ENCODE data around the gene SEMA7A.

DNA sequence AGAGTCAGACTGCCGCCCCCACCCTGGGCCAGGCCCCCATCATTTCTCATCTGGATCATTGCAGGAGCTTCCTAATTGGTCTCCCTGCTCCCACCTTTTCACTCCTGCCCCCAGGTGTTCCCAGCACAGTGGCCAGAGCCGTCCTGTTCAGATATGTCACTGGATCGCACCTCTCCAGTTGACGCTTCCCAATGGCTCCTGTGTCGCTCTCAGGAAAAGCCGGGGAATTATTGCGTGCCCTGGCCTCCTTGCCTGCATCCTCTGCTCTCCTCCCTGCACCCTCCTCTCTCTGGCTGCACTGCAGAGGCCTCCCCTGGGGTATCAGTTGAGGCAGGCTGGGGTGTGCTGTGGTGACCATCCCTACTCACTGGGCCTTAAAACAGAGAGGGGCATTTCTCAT, 40.9 kb downstream of the SEMA7A start:
- TF ChIP-seq, protein P1, sequence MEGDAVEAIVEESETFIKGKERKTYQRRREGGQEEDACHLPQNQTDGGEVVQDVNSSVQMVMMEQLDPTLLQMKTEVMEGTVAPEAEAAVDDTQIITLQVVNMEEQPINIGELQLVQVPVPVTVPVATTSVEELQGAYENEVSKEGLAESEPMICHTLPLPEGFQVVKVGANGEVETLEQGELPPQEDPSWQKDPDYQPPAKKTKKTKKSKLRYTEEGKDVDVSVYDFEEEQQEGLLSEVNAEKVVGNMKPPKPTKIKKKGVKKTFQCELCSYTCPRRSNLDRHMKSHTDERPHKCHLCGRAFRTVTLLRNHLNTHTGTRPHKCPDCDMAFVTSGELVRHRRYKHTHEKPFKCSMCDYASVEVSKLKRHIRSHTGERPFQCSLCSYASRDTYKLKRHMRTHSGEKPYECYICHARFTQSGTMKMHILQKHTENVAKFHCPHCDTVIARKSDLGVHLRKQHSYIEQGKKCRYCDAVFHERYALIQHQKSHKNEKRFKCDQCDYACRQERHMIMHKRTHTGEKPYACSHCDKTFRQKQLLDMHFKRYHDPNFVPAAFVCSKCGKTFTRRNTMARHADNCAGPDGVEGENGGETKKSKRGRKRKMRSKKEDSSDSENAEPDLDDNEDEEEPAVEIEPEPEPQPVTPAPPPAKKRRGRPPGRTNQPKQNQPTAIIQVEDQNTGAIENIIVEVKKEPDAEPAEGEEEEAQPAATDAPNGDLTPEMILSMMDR (IDR thresholded peaks at IDR 0.05): no peak
- TF ChIP-seq POLR2A (IDR thresholded peaks at IDR 0.05): no peak
